HEK293 (cell line): Measurements from ENCODE around the gene ARHGEF2.

Source experiments
- KLF9 ChIP-seq: fragments of 450-650 bp; formaldehyde crosslinking; IDR thresholded peaks from 2 replicates; pipeline ENCODE4 v1.5.1; 2016; ENCODE audit warnings: missing biosample characterization, missing genetic modification characterization, low read depth
- MZF1 ChIP-seq: fragments of 450-650 bp; formaldehyde crosslinking; IDR thresholded peaks from 2 replicates; pipeline ENCODE4 v1.5.1; 2017; ENCODE audit warnings: missing biosample characterization, missing genetic modification characterization, borderline replicate concordance
- SALL2 ChIP-seq: fragments of 450-650 bp; formaldehyde crosslinking; IDR thresholded peaks from 2 replicates; pipeline ENCODE4 v1.5.0; 2017; ENCODE audit warnings: missing biosample characterization, mild to moderate bottlenecking, missing genetic modification characterization, borderline replicate concordance
- SP3 ChIP-seq: fragments of 450-650 bp; formaldehyde crosslinking; IDR thresholded peaks from 2 replicates; pipeline ENCODE4 v1.5.1; 2016; ENCODE audit warnings: missing biosample characterization, missing genetic modification characterization
- ZBTB17 ChIP-seq: fragments of 450-650 bp; formaldehyde crosslinking; IDR thresholded peaks from 2 replicates; pipeline ENCODE4 v1.5.1; 2016; ENCODE audit warnings: missing biosample characterization, missing genetic modification characterization
- ZBTB8A ChIP-seq: fragments of 450-650 bp; formaldehyde crosslinking; IDR thresholded peaks from 2 replicates; pipeline ENCODE4 v1.5.1; 2016; ENCODE audit warnings: missing biosample characterization, missing genetic modification characterization
- ZFP3 ChIP-seq: fragments of 450-650 bp; formaldehyde crosslinking; IDR thresholded peaks from 2 replicates; pipeline ENCODE4 v1.5.1; 2016; ENCODE audit warnings: low read depth, missing biosample characterization, missing genetic modification characterization
- ZNF133 ChIP-seq: fragments of 450-650 bp; formaldehyde crosslinking; IDR thresholded peaks from 2 replicates; pipeline ENCODE4 v1.5.1; 2016; ENCODE audit warnings: missing biosample characterization, missing genetic modification characterization
- ZNF2 ChIP-seq: fragments of 450-650 bp; formaldehyde crosslinking; IDR thresholded peaks from 2 replicates; pipeline ENCODE4 v1.5.1; 2016; ENCODE audit warnings: missing biosample characterization, missing genetic modification characterization
- ZNF214 ChIP-seq: fragments of 450-650 bp; formaldehyde crosslinking; IDR thresholded peaks from 2 replicates; pipeline ENCODE4 v1.5.1; 2017; ENCODE audit warnings: missing biosample characterization, mild to moderate bottlenecking, missing genetic modification characterization, borderline replicate concordance
- ZNF221 ChIP-seq: fragments of 450-650 bp; formaldehyde crosslinking; IDR thresholded peaks from 2 replicates; pipeline ENCODE4 v1.5.1; 2017; ENCODE audit warnings: missing biosample characterization, missing genetic modification characterization, borderline replicate concordance
- ZNF555 ChIP-seq: fragments of 450-650 bp; formaldehyde crosslinking; conservative IDR thresholded peaks from 2 replicates; pipeline ENCODE4 v1.5.1; 2017; ENCODE audit warnings: missing biosample characterization, mild to moderate bottlenecking, missing genetic modification characterization, inconsistent platforms
- ZNF654 ChIP-seq: fragments of 450-650 bp; formaldehyde crosslinking; IDR thresholded peaks from 2 replicates; pipeline ENCODE4 v1.5.1; 2016; ENCODE audit warnings: low read depth, missing biosample characterization, missing genetic modification characterization
- ZNF670 ChIP-seq: fragments of 450-650 bp; formaldehyde crosslinking; IDR thresholded peaks from 2 replicates; pipeline ENCODE4 v1.5.1; 2016; ENCODE audit warnings: missing biosample characterization, missing genetic modification characterization, low read depth
- TF ChIP-seq, protein P1 (sequence below): fragments of 450-650 bp; formaldehyde crosslinking; IDR thresholded peaks from 2 replicates; pipeline ENCODE4 v1.5.1; 2016; ENCODE audit warnings: missing biosample characterization, missing genetic modification characterization
- TF ChIP-seq, protein P2 (sequence below): fragments of 450-650 bp; formaldehyde crosslinking; IDR thresholded peaks from 2 replicates; pipeline ENCODE4 v1.5.1; 2016; ENCODE audit warnings: missing biosample characterization, missing genetic modification characterization
- TF ChIP-seq, protein P3 (sequence below): fragments of 450-650 bp; formaldehyde crosslinking; IDR thresholded peaks from 2 replicates; pipeline ENCODE4 v1.5.1; 2016; ENCODE audit warnings: missing biosample characterization, missing genetic modification characterization
- TF ChIP-seq, protein P4 (sequence below): fragments of 450-650 bp; formaldehyde crosslinking; IDR thresholded peaks from 2 replicates; pipeline ENCODE4 v1.5.1; 2016; ENCODE audit warnings: missing biosample characterization, missing genetic modification characterization
- TF ChIP-seq, protein P5 (sequence below): fragments of 450-650 bp; formaldehyde crosslinking; conservative IDR thresholded peaks from 2 replicates; pipeline ENCODE4 v1.5.1; 2016; ENCODE audit warnings: low read depth, missing biosample characterization, missing genetic modification characterization
- TF ChIP-seq, protein P6 (sequence below): sonication (generic); formaldehyde crosslinking; IDR thresholded peaks from 2 replicates; pipeline ENCODE4 v1.8.1; 2022; ENCODE audit warnings: mild to moderate bottlenecking, moderate library complexity, missing genetic modification reagents
- TF ChIP-seq, protein P7 (sequence below): fragments of 450-650 bp; formaldehyde crosslinking; IDR thresholded peaks from 2 replicates; pipeline ENCODE4 v1.5.1; 2017; ENCODE audit warnings: missing biosample characterization, mild to moderate bottlenecking, missing genetic modification characterization, moderate library complexity
- TF ChIP-seq, protein P8 (sequence below): fragments of 450-650 bp; formaldehyde crosslinking; IDR thresholded peaks from 2 replicates; pipeline ENCODE4; 2016; ENCODE audit warnings: missing biosample characterization, missing genetic modification characterization

The ARHGEF2 gene

DNA sequence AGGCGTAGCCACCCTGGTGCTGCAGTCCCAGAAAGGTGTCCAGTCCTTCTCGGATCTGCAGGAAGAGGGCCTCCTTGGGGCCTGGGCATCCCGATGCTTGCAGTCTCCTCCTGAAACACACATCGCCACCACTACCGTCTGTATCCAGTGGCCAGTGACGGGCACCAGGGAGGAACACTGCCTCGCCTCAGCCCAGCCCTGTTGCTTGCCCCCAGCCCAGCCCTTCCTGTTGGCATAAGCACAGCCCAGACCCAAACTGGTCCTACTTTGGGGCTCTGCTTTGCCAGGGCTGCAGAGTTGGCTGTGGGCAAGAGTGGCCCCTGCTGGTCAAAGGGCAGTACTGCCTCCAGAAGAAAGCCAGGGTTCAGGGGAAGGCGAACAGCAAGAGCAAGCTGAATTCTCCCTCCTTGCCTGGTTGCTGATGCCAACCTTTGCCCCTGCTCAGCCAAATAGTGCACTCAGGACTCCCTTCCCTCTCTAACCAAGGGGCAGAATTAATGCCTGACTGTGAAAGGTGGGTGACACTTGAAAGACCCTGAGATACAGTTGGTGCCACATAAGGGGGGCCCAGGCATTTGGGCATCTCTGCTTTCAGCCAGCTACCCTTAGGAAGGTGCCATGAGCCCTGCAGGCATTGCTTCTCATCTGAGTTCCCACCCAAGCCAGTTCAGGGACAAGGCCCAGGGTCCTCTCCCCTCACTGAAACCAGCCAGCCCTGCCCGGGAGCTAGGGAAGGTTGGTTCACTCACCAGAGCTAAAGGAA is 11.1 kb upstream of the ARHGEF2 start (continued):
- peak; percentile 94 for TF ChIP-seq ZNF654 (tag by site-specific recombination)
- no peak for TF ChIP-seq MZF1
- TF ChIP-seq ZBTB8A: 0 out of 2 replicates have a peak, but pooled peaks have one; percentile 24
- TF ChIP-seq SP3 (tag by site-specific recombination): no peak
- TF ChIP-seq, protein P1, sequence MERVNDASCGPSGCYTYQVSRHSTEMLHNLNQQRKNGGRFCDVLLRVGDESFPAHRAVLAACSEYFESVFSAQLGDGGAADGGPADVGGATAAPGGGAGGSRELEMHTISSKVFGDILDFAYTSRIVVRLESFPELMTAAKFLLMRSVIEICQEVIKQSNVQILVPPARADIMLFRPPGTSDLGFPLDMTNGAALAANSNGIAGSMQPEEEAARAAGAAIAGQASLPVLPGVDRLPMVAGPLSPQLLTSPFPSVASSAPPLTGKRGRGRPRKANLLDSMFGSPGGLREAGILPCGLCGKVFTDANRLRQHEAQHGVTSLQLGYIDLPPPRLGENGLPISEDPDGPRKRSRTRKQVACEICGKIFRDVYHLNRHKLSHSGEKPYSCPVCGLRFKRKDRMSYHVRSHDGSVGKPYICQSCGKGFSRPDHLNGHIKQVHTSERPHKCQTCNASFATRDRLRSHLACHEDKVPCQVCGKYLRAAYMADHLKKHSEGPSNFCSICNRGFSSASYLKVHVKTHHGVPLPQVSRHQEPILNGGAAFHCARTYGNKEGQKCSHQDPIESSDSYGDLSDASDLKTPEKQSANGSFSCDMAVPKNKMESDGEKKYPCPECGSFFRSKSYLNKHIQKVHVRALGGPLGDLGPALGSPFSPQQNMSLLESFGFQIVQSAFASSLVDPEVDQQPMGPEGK (tag by site-specific recombination): 0 out of 2 replicates have a peak, but pooled peaks have one; percentile 29
- TF ChIP-seq KLF9 (tag by site-specific recombination): no peak
- no peak for TF ChIP-seq ZNF555 (tag by site-specific recombination)
- TF ChIP-seq ZNF2: peak; percentile 66; the same call in 1 of the 2 replicates
- no peak for TF ChIP-seq ZFP3 (tag by site-specific recombination)
- no peak for TF ChIP-seq ZNF133
- TF ChIP-seq, protein P2, sequence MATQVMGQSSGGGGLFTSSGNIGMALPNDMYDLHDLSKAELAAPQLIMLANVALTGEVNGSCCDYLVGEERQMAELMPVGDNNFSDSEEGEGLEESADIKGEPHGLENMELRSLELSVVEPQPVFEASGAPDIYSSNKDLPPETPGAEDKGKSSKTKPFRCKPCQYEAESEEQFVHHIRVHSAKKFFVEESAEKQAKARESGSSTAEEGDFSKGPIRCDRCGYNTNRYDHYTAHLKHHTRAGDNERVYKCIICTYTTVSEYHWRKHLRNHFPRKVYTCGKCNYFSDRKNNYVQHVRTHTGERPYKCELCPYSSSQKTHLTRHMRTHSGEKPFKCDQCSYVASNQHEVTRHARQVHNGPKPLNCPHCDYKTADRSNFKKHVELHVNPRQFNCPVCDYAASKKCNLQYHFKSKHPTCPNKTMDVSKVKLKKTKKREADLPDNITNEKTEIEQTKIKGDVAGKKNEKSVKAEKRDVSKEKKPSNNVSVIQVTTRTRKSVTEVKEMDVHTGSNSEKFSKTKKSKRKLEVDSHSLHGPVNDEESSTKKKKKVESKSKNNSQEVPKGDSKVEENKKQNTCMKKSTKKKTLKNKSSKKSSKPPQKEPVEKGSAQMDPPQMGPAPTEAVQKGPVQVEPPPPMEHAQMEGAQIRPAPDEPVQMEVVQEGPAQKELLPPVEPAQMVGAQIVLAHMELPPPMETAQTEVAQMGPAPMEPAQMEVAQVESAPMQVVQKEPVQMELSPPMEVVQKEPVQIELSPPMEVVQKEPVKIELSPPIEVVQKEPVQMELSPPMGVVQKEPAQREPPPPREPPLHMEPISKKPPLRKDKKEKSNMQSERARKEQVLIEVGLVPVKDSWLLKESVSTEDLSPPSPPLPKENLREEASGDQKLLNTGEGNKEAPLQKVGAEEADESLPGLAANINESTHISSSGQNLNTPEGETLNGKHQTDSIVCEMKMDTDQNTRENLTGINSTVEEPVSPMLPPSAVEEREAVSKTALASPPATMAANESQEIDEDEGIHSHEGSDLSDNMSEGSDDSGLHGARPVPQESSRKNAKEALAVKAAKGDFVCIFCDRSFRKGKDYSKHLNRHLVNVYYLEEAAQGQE (tag by site-specific recombination): no peak
- no peak for TF ChIP-seq ZNF214 (tag by site-specific recombination)
- TF ChIP-seq, protein P3, sequence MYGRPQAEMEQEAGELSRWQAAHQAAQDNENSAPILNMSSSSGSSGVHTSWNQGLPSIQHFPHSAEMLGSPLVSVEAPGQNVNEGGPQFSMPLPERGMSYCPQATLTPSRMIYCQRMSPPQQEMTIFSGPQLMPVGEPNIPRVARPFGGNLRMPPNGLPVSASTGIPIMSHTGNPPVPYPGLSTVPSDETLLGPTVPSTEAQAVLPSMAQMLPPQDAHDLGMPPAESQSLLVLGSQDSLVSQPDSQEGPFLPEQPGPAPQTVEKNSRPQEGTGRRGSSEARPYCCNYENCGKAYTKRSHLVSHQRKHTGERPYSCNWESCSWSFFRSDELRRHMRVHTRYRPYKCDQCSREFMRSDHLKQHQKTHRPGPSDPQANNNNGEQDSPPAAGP (tag by site-specific recombination): no peak
- TF ChIP-seq, protein P4, sequence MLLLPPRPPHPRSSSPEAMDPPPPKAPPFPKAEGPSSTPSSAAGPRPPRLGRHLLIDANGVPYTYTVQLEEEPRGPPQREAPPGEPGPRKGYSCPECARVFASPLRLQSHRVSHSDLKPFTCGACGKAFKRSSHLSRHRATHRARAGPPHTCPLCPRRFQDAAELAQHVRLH (tag by site-specific recombination): no peak
- TF ChIP-seq SALL2 (tag by site-specific recombination): no peak
- TF ChIP-seq ZNF221 (tag by site-specific recombination): no peak
- TF ChIP-seq, protein P5, sequence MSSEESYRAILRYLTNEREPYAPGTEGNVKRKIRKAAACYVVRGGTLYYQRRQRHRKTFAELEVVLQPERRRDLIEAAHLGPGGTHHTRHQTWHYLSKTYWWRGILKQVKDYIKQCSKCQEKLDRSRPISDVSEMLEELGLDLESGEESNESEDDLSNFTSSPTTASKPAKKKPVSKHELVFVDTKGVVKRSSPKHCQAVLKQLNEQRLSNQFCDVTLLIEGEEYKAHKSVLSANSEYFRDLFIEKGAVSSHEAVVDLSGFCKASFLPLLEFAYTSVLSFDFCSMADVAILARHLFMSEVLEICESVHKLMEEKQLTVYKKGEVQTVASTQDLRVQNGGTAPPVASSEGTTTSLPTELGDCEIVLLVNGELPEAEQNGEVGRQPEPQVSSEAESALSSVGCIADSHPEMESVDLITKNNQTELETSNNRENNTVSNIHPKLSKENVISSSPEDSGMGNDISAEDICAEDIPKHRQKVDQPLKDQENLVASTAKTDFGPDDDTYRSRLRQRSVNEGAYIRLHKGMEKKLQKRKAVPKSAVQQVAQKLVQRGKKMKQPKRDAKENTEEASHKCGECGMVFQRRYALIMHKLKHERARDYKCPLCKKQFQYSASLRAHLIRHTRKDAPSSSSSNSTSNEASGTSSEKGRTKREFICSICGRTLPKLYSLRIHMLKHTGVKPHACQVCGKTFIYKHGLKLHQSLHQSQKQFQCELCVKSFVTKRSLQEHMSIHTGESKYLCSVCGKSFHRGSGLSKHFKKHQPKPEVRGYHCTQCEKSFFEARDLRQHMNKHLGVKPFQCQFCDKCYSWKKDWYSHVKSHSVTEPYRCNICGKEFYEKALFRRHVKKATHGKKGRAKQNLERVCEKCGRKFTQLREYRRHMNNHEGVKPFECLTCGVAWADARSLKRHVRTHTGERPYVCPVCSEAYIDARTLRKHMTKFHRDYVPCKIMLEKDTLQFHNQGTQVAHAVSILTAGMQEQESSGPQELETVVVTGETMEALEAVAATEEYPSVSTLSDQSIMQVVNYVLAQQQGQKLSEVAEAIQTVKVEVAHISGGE (tag by site-specific recombination): no peak
- TF ChIP-seq, protein P6, sequence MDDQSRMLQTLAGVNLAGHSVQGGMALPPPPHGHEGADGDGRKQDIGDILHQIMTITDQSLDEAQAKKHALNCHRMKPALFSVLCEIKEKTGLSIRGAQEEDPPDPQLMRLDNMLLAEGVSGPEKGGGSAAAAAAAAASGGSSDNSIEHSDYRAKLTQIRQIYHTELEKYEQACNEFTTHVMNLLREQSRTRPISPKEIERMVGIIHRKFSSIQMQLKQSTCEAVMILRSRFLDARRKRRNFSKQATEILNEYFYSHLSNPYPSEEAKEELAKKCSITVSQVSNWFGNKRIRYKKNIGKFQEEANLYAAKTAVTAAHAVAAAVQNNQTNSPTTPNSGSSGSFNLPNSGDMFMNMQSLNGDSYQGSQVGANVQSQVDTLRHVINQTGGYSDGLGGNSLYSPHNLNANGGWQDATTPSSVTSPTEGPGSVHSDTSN: 0 out of 2 replicates have a peak, but pooled peaks have one; percentile 41
- no peak for TF ChIP-seq ZNF670 (tag by site-specific recombination)
- TF ChIP-seq, protein P7, sequence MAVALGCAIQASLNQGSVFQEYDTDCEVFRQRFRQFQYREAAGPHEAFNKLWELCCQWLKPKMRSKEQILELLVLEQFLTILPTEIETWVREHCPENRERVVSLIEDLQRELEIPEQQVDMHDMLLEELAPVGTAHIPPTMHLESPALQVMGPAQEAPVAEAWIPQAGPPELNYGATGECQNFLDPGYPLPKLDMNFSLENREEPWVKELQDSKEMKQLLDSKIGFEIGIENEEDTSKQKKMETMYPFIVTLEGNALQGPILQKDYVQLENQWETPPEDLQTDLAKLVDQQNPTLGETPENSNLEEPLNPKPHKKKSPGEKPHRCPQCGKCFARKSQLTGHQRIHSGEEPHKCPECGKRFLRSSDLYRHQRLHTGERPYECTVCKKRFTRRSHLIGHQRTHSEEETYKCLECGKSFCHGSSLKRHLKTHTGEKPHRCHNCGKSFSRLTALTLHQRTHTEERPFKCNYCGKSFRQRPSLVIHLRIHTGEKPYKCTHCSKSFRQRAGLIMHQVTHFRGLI (tag by site-specific recombination): peak; percentile 83
- TF ChIP-seq, protein P8, sequence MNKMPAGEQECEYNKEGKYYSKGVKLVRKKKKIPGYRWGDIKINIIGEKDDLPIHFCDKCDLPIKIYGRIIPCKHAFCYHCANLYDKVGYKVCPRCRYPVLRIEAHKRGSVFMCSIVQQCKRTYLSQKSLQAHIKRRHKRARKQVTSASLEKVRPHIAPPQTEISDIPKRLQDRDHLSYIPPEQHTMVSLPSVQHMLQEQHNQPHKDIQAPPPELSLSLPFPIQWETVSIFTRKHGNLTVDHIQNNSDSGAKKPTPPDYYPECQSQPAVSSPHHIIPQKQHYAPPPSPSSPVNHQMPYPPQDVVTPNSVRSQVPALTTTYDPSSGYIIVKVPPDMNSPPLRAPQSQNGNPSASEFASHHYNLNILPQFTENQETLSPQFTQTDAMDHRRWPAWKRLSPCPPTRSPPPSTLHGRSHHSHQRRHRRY (tag by site-specific recombination): no peak
- peak; percentile 39; the same call in 1 of the 2 replicates for TF ChIP-seq ZBTB17 (tag by site-specific recombination)
